NCI-H2029 (cell line): ENCODE results near the gene CREBRF.

ENCODE experiments used
- DNase-seq: peaks from one replicate; lab custom pipeline; 2025; lab: John Stamatoyannopoulos, UW

The CREBRF gene

GRCh38 chr5:173158366-173158765 lies 102.2 kb downstream of the CREBRF start:
- no peak for DNase-seq

GRCh38 chr5:173159256-173159655 lies 103.1 kb downstream of the CREBRF start:
- no peak for DNase-seq

GRCh38 chr5:173161148-173161547 lies 105.0 kb downstream of the CREBRF start:
- no peak for DNase-seq

- DNase-seq, result no peak
Observed at GRCh38 chr5:173163219-173163618, 107.1 kb downstream of the CREBRF start.

GRCh38 chr5:173165177-173166016 lies 109.2 kb downstream of the CREBRF start:
- no peak for DNase-seq

GRCh38 chr5:173172166-173172565 lies 116.0 kb downstream of the CREBRF start:
- no peak for DNase-seq

GRCh38 chr5:173175523-173175922 lies 119.4 kb downstream of the CREBRF start:
- no peak for DNase-seq

- DNase-seq, result no peak
Observed at GRCh38 chr5:173178369-173178910, 122.3 kb downstream of the CREBRF start.

- no peak for DNase-seq
Observed at GRCh38 chr5:173180331-173180730, 124.2 kb downstream of the CREBRF start.

GRCh38 chr5:173187054-173187743 lies 131.0 kb downstream of the CREBRF start:
- DNase-seq, result no peak

GRCh38 chr5:173188280-173188679 lies 132.1 kb downstream of the CREBRF start:
- DNase-seq, result no peak
